Measurements from ENCODE around the gene SIRPD.
"Not testable (repeated sequence)": the region's sequence is repeated elsewhere in the genome, so short reads cannot be mapped to it uniquely, and the experiment has no call there.

Gene SIRPD

DNA sequence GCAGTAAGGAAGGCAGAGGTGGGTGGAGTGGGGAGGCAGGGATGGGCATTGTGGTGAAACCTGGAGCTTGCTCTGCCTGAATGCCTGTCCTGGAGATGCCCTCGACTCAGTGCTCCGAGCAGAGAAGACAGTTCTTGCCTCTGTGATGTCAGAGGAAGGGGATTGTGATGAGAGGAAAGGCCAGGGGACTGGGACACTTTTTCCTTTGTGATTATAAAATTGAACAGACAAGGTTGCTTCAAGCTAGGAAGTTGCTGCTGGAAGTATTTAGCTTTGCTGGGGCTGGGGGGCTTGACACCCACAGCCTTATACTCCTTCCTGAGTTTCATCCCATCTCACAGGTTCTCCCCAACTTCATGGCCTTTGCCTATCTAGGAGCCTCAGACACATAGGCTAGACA lies at the start of gene SIRPD:
Gene SIRPD (minus strand): TSS at position 101 of the 400 bp plus-strand sequence. CDS start 52 bp downstream, at position 49.
- H3K9me3 ChIP-seq (ENCODE audit: low read depth, low read length) = no peaks in the 10 kb centered on the region

GRCh38 chr20:1600736-1601135 lies 43.2 kb upstream of the SIRPD start:
- Histone ChIP-seq H3K4me3 (no peak overlapping the region), H3K9me3 (ENCODE audit: low read depth, low read length) (no peaks in the 10 kb centered on the region), H3K36me3 (ENCODE audit: insufficient read depth, low read length) (no peaks in the 10 kb centered on the region), H3K9ac (ENCODE audit: insufficient read length) (no peak overlapping the region), H3K27ac (no peak overlapping the region)
- TF ChIP-seq FOXP2 (optimal IDR thresholded peaks at IDR 0.05; ENCODE audit: control extremely low read depth, extremely low read length, insufficient read depth) (no peak), EZH2 (IDR thresholded peaks at IDR 0.05) (no peak), POLR2AphosphoS5 (IDR thresholded peaks at IDR 0.05; ENCODE audit: borderline replicate concordance, low read depth, low read length) (no peak)
- no peak for DNase-seq (ENCODE audit: low read depth, low spot score)

More for the DNA sequence above, at the start of gene SIRPD:
- H3K9ac ChIP-seq (ENCODE audit: insufficient read length) = no peak within 1 kb of the TSS
- no peaks in the 10 kb centered on the region for H3K36me3 ChIP-seq (ENCODE audit: insufficient read depth, low read length)
- no peak for TF ChIP-seq EZH2 (IDR thresholded peaks at IDR 0.05)
- TF ChIP-seq POLR2AphosphoS5 (IDR thresholded peaks at IDR 0.05; ENCODE audit: borderline replicate concordance, low read depth, low read length) = no peak
- TF ChIP-seq FOXP2 (optimal IDR thresholded peaks at IDR 0.05; ENCODE audit: control extremely low read depth, extremely low read length, insufficient read depth) = no peak
- no peak for DNase-seq (ENCODE audit: low read depth, low spot score)
- H3K4me3 ChIP-seq = no peak within 1 kb of the TSS
- no peak within 1 kb of the TSS for H3K27ac ChIP-seq

- TF ChIP-seq POLR2AphosphoS5 (IDR thresholded peaks at IDR 0.05; ENCODE audit: borderline replicate concordance, low read depth, low read length) (no peak), FOXP2 (optimal IDR thresholded peaks at IDR 0.05; ENCODE audit: control extremely low read depth, extremely low read length, insufficient read depth) (no peak), EZH2 (IDR thresholded peaks at IDR 0.05) (no peak)
These were observed 37.8 kb upstream of the SIRPD start for GRCh38 chr20:1595333-1595732.

GRCh38 chr20:1588533-1589460 lies 31.3 kb upstream of the SIRPD start:
- H3K36me3 ChIP-seq (ENCODE audit: insufficient read depth, low read length) = no peaks in the 10 kb centered on the region
- DNase-seq (ENCODE audit: low read depth, low spot score) = no peak
- H3K9ac ChIP-seq (ENCODE audit: insufficient read length) = no peak overlapping the region
- H3K4me3 ChIP-seq = no peak overlapping the region
- no peaks in the 10 kb centered on the region for H3K9me3 ChIP-seq (ENCODE audit: low read depth, low read length)
- TF ChIP-seq EZH2 (IDR thresholded peaks at IDR 0.05) (no peak), POLR2AphosphoS5 (IDR thresholded peaks at IDR 0.05; ENCODE audit: borderline replicate concordance, low read depth, low read length) (no peak), FOXP2 (optimal IDR thresholded peaks at IDR 0.05; ENCODE audit: control extremely low read depth, extremely low read length, insufficient read depth) (no peak)
- no peak overlapping the region for H3K27ac ChIP-seq

More at GRCh38 chr20:1595333-1595732, 37.8 kb upstream of the SIRPD start:
- no peaks in the 10 kb centered on the region for H3K36me3 ChIP-seq (ENCODE audit: insufficient read depth, low read length)
- no peak overlapping the region for H3K4me3 ChIP-seq
- no peaks in the 10 kb centered on the region for H3K9me3 ChIP-seq (ENCODE audit: low read depth, low read length)
- no peak overlapping the region for H3K9ac ChIP-seq (ENCODE audit: insufficient read length)
- H3K27ac ChIP-seq = no peak overlapping the region
- no peak for DNase-seq (ENCODE audit: low read depth, low spot score)

DNA sequence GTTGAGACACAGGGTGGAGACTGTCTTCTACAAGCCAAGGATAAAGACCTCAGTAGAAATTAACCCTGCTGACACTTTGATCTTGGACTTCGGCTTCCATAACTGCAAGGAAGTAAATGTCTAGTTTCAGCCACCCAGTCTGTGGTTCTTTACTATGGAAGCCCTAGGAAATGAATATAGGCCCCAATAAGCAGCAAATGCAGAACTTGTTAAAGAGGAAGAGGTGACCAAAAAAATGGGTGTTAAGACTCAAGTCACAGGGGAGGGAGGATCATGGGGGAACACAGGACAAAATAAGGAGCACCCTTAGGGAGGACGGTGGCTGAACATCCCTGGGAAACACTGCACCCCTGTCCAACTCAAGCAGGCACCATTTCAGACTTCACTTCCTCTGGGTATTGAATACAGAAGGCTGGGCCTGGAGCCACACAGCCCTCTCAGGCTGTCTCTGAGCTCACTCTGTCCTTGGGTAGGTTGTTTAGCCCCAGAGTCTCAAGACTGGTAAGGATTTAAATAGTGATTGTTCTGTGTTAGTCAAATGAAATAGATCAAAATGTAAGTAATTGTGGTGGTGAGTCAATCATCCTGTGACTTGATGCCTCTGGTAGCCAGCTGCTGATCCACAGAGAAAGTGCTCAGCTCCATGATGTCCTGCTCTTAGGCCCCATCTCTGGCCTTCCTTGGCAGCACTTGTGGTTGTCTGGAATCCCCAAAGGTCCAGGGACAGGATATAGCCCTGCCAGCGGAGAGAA lies 30.5 kb upstream of the SIRPD start:
- H3K36me3 ChIP-seq (ENCODE audit: insufficient read depth, low read length) = no peaks in the 10 kb centered on the region
- TF ChIP-seq FOXP2 (optimal IDR thresholded peaks at IDR 0.05; ENCODE audit: control extremely low read depth, extremely low read length, insufficient read depth) = no peak
- no peak overlapping the region for H3K27ac ChIP-seq
- no peak for DNase-seq (ENCODE audit: low read depth, low spot score)
- no peak overlapping the region for H3K4me3 ChIP-seq
- H3K9ac ChIP-seq (ENCODE audit: insufficient read length) = no peak overlapping the region
- H3K9me3 ChIP-seq (ENCODE audit: low read depth, low read length) = no peaks in the 10 kb centered on the region

DNA sequence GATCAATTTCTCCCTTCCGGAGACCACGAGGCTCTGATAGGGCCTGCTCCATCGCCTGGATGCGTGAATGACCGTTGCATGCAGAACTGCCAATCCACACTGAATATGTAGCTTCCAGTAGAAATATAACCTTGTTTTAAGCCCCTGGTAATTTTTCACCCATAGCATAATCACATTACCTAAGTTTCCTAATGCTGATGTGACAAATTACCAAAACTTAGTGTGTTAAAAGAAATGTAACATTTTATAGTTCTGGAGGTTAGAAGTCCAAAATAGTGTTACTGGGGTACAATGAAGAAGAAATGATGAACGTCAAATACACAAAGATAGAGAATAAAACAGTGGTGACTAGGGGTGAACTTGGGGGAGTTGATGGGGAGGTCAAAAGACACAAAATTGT lies 22.0 kb upstream of the SIRPD start:
- Histone ChIP-seq H3K36me3 (ENCODE audit: insufficient read depth, low read length) (no peaks in the 10 kb centered on the region), H3K27ac (no peak overlapping the region), H3K9me3 (ENCODE audit: low read depth, low read length) (no peaks in the 10 kb centered on the region), H3K4me3 (no peak overlapping the region), H3K9ac (ENCODE audit: insufficient read length) (no peak overlapping the region)
- no peak for DNase-seq (ENCODE audit: low read depth, low spot score)
- TF ChIP-seq EZH2 (IDR thresholded peaks at IDR 0.05) = no peak
- no peak for TF ChIP-seq FOXP2 (optimal IDR thresholded peaks at IDR 0.05; ENCODE audit: control extremely low read depth, extremely low read length, insufficient read depth)
- TF ChIP-seq POLR2AphosphoS5 (IDR thresholded peaks at IDR 0.05; ENCODE audit: borderline replicate concordance, low read depth, low read length) = no peak

GRCh38 chr20:1577906-1578305 lies 20.4 kb upstream of the SIRPD start:
- no peak for DNase-seq (ENCODE audit: low read depth, low spot score)
- no peak for TF ChIP-seq FOXP2 (optimal IDR thresholded peaks at IDR 0.05; ENCODE audit: control extremely low read depth, extremely low read length, insufficient read depth)
- no peak for TF ChIP-seq POLR2AphosphoS5 (IDR thresholded peaks at IDR 0.05; ENCODE audit: borderline replicate concordance, low read depth, low read length)
- no peak for TF ChIP-seq EZH2 (IDR thresholded peaks at IDR 0.05)

DNA sequence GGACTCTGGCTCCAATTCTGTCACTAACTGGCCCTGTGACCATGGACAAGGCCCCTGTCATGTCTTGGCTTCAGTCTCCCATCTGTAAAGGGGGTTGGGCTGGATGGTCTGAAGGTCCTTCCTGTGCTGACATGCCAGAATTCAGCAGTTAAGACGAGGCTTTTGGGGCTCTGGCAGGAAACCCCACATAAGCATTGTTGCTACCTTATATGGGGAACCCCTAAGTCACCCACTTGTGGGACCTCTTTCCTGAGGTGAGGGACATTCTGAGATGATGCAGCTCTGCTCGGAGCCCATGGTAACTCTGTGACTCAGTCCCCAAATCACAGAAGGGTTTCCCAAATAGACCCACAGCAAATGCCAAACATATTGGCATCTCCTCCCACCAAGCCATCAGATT lies 19.8 kb upstream of the SIRPD start:
- not testable (repeated sequence) for H3K4me3 ChIP-seq; H3K9me3 ChIP-seq (ENCODE audit: low read depth, low read length); H3K9ac ChIP-seq (ENCODE audit: insufficient read length); H3K27ac ChIP-seq; H3K36me3 ChIP-seq (ENCODE audit: insufficient read depth, low read length); DNase-seq (ENCODE audit: low read depth, low spot score)

More at GRCh38 chr20:1577906-1578305, 20.4 kb upstream of the SIRPD start:
- Histone ChIP-seq H3K36me3 (ENCODE audit: insufficient read depth, low read length) (no peaks in the 10 kb centered on the region), H3K9me3 (ENCODE audit: low read depth, low read length) (no peaks in the 10 kb centered on the region), H3K27ac (no peak overlapping the region), H3K4me3 (no peak overlapping the region), H3K9ac (ENCODE audit: insufficient read length) (no peak overlapping the region)
